ENCODE results near the gene CGB2.
"Not testable (repeated sequence)": the region's sequence is repeated elsewhere in the genome, so short reads cannot be mapped to it uniquely, and the experiment has no call there.

Gene CGB2

DNA sequence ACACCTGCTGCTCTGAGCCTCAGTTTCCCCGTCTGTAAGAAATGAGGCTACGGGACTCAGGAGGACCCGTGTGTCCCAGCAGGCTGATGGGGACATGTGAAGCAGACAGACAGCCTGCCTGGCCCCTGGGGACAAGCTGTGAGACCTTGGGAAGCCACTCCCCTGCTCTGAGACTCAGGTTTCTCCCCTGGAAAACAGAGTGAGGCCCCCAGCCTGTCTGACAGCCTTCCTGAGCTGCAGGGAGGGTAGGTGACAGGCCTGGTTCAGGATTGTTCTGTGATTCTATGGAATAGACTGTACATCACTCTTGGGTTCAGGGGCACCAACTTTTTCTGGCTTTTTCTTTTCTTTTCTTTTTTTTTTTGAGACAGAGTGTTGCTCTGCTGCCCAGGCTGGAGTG is 35.9 kb downstream of the CGB2 start:
- DNase-seq (ENCODE audit: low read depth) = no peak

DNA sequence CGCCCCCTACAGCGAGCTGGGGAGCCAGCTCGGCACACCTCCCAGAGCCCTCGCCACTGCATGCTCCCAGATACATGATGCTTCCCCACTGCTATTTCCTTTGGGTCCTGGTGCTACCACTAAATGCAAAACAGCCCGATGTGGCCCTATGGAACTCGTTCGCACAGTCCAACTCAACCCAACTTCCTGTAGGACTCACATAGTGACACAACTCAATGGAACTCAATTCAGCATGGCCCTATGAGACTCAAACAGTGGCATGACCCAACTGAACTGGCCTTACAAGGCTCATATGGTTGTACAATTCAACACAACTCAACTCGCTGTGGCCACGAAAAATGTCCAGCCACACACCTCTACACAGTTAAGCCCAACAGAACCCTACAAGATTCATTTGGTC is 37.3 kb downstream of the CGB2 start:
- no peak for DNase-seq (ENCODE audit: low read depth)

DNA sequence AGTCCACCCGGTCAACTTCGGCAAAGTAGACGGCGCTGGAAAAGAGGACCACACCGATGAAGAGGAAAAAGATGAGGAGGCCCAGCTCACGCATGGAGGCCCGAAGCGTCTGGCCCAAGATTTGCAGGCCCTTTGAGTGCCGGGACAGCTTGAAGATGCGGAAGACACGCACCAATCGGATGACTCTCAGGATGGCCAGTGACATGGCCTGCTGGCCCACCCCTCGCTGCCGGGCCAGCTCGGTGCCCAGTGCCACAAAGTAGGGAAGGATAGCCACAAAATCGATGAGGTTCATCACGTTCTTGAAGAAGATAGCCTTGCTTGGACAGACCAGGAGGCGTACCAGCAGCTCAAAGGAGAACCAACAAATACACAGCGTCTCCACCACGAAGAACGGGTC is 38.7 kb downstream of the CGB2 start:
- no peak for DNase-seq (ENCODE audit: low read depth)

DNA sequence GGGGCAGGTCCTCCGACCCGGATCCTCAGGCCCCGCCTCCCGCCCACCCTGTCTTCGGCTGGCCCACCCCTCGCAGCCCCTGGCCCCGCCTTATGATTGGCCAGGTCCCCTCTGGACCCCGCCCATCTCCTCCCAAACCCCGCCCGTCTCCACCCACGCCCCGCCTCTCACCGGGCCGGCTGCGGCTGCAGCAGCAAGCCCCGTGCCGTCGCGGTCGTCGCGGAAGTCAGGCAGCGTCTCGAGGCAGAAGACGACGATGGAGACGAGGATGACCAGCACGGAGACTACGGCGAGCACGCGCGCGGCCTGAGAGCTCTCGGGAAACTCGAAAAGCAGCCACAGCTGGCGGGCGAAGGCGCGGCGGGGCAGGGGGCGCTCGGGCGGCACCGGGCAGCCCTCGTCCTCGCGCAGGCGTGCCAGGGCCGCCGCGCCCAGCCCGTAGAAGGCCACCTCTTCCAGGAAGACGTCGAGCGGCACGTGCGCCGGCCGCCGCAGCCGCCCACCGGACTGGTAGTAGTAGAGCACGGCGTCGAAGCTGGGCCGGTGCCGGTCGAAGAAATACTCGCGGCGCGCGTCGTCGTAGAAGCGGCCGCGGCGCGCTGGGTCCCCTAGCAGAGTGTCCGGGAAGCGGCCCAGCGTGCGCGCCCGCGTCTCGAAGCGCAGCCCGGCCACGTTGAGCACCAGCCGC is 40.3 kb downstream of the CGB2 start:
- no peak for DNase-seq (ENCODE audit: low read depth)

DNA sequence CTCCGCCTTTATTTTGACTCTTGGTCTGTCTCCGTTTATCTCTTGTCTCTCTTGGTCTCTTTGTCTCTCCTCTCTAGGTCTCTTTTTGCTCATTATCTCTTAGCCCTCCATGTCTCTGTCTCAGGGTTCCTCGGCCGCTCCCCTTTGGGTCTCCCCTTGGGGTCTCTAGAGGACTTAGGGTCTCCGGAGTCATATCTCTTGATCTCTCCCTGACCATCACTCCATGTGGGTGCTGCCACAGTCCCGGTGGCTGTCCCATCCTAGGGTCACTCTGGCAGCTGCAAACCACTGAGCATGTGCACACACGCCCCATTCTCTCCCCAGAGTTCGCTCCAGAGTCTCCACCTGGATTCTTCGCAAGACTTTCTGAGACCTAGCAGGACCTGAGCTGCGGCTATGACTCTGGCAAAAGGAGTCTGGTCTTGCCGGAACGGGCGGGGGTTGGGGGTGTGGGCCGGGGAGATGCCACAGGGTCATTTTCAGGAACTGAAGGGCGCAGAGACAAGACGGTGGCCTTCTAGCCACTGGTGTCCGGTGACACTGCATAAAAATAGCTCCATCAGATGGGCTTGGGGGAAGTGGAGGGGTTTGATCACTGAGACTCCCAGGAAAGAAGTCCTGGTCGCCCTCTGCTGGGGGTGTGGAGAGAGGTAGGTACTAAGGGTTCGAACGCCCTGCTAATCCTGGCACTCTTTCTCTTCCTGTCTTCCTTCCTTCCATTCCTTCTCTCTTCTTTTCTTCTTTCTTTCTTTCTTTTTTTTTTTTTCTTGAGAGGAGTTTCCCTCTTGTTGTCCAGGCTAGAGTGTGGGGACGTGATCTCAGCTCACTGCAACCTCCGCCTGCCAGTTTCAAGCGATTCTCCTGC is 42.1 kb downstream of the CGB2 start:
- no peak for DNase-seq (ENCODE audit: low read depth)

DNA sequence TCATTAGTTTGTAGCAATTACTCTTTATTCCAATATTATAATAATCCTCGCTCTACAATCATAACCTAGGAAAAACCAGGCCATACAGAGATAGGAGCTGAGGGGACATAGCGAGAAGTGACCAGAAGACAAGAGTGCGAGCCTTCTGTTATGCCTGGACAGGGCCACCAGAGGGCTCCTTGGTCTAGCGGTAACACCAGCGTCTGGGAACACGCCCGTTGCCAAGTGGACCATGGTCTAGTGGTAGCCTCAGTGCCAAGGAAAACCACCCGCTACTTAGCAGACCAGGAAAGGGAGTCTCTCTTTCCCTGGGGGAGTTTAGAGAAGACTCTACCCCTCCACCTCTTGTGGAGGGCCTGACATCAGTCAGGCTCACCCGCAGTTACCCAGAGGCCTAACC is 43.2 kb downstream of the CGB2 start:
- not testable (repeated sequence) for DNase-seq (ENCODE audit: low read depth)

DNA sequence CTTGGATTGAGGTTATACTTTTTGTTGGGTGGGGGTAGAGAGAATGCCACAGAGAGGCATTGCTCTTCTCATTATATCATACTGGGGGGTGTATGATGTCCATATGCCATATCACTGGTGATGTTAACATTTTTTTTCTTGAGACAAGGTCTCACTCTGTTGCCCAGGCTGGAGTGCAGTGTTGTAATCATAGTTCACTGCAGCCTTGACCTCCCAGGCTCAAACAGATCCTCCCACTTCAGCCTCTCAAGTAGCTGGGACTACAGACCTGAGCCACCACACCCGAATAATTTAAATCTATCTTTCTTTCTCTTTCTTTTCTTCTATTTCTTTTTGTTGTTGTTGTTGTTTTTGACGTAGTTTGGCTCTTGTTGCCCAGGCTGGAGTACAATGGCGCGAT is 48.7 kb downstream of the CGB2 start:
- DNase-seq (ENCODE audit: low read depth) = no peak

DNA sequence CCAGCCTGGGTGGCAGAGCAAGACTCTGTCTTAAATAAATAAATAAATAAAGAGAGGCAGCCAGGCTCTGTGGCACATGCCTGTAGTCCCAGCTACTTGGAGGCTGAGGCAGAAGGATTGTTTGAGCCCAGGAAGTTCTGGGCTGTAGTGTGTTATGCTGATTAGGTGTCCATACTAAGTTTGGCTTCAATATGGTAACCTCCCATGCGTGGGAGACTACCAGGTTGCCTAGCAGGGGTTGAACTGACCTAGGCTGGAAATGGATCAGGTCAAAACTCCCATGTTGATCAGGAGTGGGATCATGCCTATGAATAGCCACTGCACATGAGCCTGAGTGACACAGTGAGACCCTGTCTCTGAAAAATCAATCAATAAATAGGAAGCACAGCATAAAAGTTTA is 49.6 kb downstream of the CGB2 start:
- DNase-seq (ENCODE audit: low read depth) = no peak
